H1 (cell line): ENCODE data around the gene FKBP1B. TPM values are rescaled to one million over a fixed set of nuclear protein-coding genes. Genes with fewer than 3 reads are reported as not detected.

ENCODE experiments used
- CTBP2 ChIP-seq: IDR thresholded peaks from 2 replicates; pipeline ENCODE4 v1.7.0; 2011; ENCODE audit warnings: borderline replicate concordance, mild to moderate bottlenecking, moderate library complexity, mixed read lengths, low read length; ENCODE audit not compliant: insufficient read depth, insufficient read length
- TEAD4 ChIP-seq: IDR thresholded peaks from 2 replicates; pipeline ENCODE4 v1.6.1; 2012; ENCODE audit warnings: low read depth, low read length, inconsistent platforms, mixed read lengths
- polyA plus RNA-seq, 7 experiments: library from polyadenylated mRNA; depleted of rRNA in 3 of 7; stranded (reverse) in 5 of 7; unstranded in 2 of 7; fragments of >200 nt in 5 of 7; fragments of 200-250 nt in 2 of 7; gene quantifications; 1 replicate in 5 of 7; 2 replicates in 1 of 7; 4 replicates in 1 of 7; pipeline versions ENCODE4 v1.2.1 to v1.2.3, GENCODE V29; 2011 to 2013; ENCODE audit warnings: missing spikeins in 2 of 7, mixed read lengths in 2 of 7
- total RNA-seq: library from RNA; stranded (reverse); fragmentation: NEBNext Ultra II Directional; extraction: Animal tissue kit (Norgen Biotek cat#: 25700); gene quantifications from 2 replicates; pipeline ENCODE4 v1.2.1, GENCODE V29; 2021

FKBP1B gene
- total and polyA plus RNA-seq, 2 of the 8 experiments (the other 6 are each of a cell fraction or from before 2014, with no cell fraction given), result 50.8 to 151 TPM

DNA sequence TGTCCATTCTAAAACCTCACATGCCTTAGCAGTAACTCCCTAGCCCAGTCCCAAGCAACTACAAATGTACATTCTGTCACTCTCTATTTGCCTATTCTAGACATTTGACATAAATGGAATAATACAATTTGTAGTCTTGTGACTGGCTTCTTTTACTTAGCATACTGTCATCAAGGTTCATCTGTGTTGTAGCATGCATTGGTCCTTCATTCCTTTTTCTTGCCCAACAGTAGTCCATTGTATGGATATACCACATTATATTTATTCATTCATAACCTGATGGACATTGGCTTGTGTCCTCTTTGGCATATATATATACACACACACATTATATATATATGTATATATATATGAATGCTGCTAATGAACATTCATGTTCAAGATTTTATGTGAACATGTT lies 41.8 kb upstream of the FKBP1B start (continued):
- TF ChIP-seq TEAD4, result no peak
- no peak for TF ChIP-seq CTBP2
